Neural cell (in vitro differentiated cells): Measurements from ENCODE around the gene KCNT1. TPM values are rescaled to one million over a fixed set of nuclear protein-coding genes. Genes with fewer than 3 reads are reported as not detected.

Source experiments
- H2AFZ ChIP-seq: fragments of 200-600, 300-800 bp; sonication (generic), shearing (Covaris generic); 2 replicates; pipeline ENCODE4 v1.6.0; 2014; ENCODE audit warnings: low read depth, mild to moderate bottlenecking, antibody characterized with exemption, low read length, moderate library complexity
- H3F3A ChIP-seq: fragments of 200-600 bp; shearing (Covaris generic); 2 replicates; pipeline ENCODE4 v1.6.1; 2016; ENCODE audit warnings: mild to moderate bottlenecking, moderate library complexity, mixed read lengths, antibody characterized with exemption, low read length; ENCODE audit not compliant: insufficient read depth, poor library complexity, severe bottlenecking
- H3K27ac ChIP-seq: fragments of 200-600, 300-800 bp; sonication (generic), shearing (Covaris generic); 2 replicates; pipeline ENCODE4 v1.5.1; 2014; ENCODE audit warnings: mild to moderate bottlenecking, low read length, moderate library complexity
- H3K27me3 ChIP-seq: fragments of 300-800, 200-600 bp; sonication (generic), shearing (Covaris generic); 2 replicates; pipeline ENCODE4 v1.6.0; 2014; ENCODE audit warnings: mild to moderate bottlenecking, low read depth, low read length, moderate library complexity; ENCODE audit not compliant: insufficient read depth
- H3K36me3 ChIP-seq: fragments of 300-800, 200-600 bp; sonication (generic), shearing (Covaris generic); 2 replicates; pipeline ENCODE4 v1.5.1; 2014; ENCODE audit warnings: mild to moderate bottlenecking, antibody characterized with exemption, low read length, moderate library complexity; ENCODE audit not compliant: insufficient read depth
- H3K4me2 ChIP-seq: fragments of 300-800, 200-600 bp; sonication (generic), shearing (Covaris generic); 2 replicates; pipeline ENCODE4 v1.6.0; 2014; ENCODE audit warnings: mild to moderate bottlenecking, low read length
- H3K4me3 ChIP-seq: fragments of 300-800, 200-600 bp; sonication (generic), shearing (Covaris generic); 2 replicates; pipeline ENCODE4 v1.5.1; 2014; ENCODE audit warnings: mild to moderate bottlenecking, low read length, moderate library complexity
- H3K79me2 ChIP-seq: fragments of 200-600 bp; shearing (Covaris generic); replicated peaks from 2 replicates; pipeline ENCODE4 v1.6.0; 2014; ENCODE audit warnings: mild to moderate bottlenecking, low read length, moderate library complexity; ENCODE audit not compliant: insufficient read depth
- H3K9ac ChIP-seq: fragments of 300-800, 200-600 bp; sonication (generic), shearing (Covaris generic); 2 replicates; pipeline ENCODE4 v1.6.1; 2016; ENCODE audit warnings: mild to moderate bottlenecking, low read length, mixed read lengths
- H3K9me2 ChIP-seq: fragments of 200-600 bp; shearing (Covaris generic); 2 replicates; pipeline ENCODE4 v1.6.1; 2016; ENCODE audit warnings: mild to moderate bottlenecking, low read length, mixed read lengths; ENCODE audit not compliant: insufficient read depth
- H3K9me3 ChIP-seq: fragments of 200-600, 300-800 bp; sonication (generic), shearing (Covaris generic); 2 replicates; pipeline ENCODE4 v1.6.1; 2016; ENCODE audit warnings: mild to moderate bottlenecking, mixed run types, low read length, moderate library complexity, mixed read lengths
- H4K20me1 ChIP-seq: fragments of 200-600 bp; shearing (Covaris generic); 2 replicates; pipeline ENCODE4 v1.6.1; 2016; ENCODE audit warnings: mild to moderate bottlenecking, mixed run types; ENCODE audit not compliant: insufficient read depth
- EP300 ChIP-seq: fragments of 450-650 bp; conservative IDR thresholded peaks from 2 replicates; pipeline ENCODE4 v1.6.1; 2014; ENCODE audit warnings: antibody characterized with exemption, mild to moderate bottlenecking, moderate library complexity; ENCODE audit not compliant: poor library complexity, severe bottlenecking
- EZH2 ChIP-seq: fragments of 200-600, 300-800 bp; shearing (Covaris generic), sonication (generic); IDR thresholded peaks from 2 replicates; pipeline ENCODE4 v1.6.1; 2014; ENCODE audit warnings: antibody characterized with exemption, low read length, borderline replicate concordance, mild to moderate bottlenecking; ENCODE audit not compliant: insufficient read depth, poor library complexity, severe bottlenecking
- RAD21 ChIP-seq: fragments of 450-650 bp; conservative IDR thresholded peaks from 2 replicates; pipeline ENCODE4 v1.6.1; 2014; ENCODE audit warnings: antibody characterized with exemption, mild to moderate bottlenecking, moderate library complexity
- SMC3 ChIP-seq: fragments of 450-650 bp; conservative IDR thresholded peaks from 2 replicates; pipeline ENCODE4 v1.6.1; 2014; ENCODE audit warnings: antibody characterized with exemption, mild to moderate bottlenecking, moderate library complexity; ENCODE audit not compliant: poor library complexity
- TAF1 ChIP-seq: IDR thresholded peaks from 2 replicates; pipeline ENCODE4 v1.6.1; 2012; ENCODE audit warnings: low read depth
- polyA plus RNA-seq: library from polyadenylated mRNA; depleted of rRNA; stranded (reverse); fragments of >200 nt; gene quantifications from 2 replicates; pipeline ENCODE4 v1.2.3, GENCODE V29; 2014
- TF ChIP-seq, protein P1 (sequence below): fragments of 450-650 bp; IDR thresholded peaks from 2 replicates; pipeline ENCODE4 v1.5.1; 2014; ENCODE audit warnings: antibody characterized with exemption, mild to moderate bottlenecking, moderate library complexity; ENCODE audit not compliant: poor library complexity, severe bottlenecking
- TF ChIP-seq, protein P2 (sequence below): IDR thresholded peaks from 2 replicates; pipeline ENCODE4 v1.6.1; 2012; ENCODE audit warnings: borderline replicate concordance

Gene KCNT1
- polyA plus RNA-seq, 1 donor from 2014 or later, result 0.67 TPM

DNA sequence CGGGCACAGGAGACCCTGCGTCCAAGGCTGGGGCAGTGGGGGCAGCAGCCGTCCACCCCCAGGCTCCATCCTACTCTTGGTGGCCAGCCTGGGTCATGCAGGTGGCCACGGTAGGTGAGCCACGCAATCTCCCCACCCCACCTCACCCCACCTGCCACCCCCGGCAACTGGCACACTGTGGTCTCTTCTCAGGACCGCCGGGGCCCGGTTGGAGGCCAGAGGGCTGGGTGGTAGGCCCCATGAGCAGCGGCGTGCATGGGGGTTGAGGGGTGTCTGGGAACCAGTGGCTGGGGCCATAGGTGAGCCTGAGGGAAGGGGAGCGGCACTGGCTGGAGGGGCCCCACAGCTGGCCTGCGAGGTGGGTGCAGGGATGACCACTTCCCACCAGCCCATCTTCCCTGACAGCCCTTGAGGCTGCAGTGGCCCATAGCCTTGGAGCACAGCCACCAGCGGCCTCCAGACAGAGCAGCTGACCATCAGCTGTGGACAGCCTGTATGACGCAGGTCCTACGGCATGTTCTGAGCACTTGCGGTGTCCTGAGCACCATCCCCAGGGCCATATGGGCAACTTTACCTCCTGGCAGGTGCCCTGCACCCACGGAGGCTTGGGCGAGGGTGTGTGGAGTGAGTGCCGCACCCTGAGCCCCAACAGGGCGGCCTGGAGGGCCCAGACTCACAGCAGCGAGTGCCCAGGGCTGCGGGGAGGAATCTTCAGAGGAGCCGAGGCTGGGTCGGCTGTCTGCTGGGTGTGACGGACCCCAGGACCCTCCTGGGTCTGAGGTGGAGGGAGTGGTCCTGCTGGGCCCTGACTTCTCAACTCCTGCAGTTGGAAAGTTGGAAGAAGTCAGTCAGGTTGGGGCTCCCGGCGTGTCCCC lies 47.4 kb downstream of the KCNT1 start:
- H3K4me3 ChIP-seq, result no peak overlapping the region
- H3K4me2 ChIP-seq, result no peak overlapping the region
- TF ChIP-seq, protein P1, sequence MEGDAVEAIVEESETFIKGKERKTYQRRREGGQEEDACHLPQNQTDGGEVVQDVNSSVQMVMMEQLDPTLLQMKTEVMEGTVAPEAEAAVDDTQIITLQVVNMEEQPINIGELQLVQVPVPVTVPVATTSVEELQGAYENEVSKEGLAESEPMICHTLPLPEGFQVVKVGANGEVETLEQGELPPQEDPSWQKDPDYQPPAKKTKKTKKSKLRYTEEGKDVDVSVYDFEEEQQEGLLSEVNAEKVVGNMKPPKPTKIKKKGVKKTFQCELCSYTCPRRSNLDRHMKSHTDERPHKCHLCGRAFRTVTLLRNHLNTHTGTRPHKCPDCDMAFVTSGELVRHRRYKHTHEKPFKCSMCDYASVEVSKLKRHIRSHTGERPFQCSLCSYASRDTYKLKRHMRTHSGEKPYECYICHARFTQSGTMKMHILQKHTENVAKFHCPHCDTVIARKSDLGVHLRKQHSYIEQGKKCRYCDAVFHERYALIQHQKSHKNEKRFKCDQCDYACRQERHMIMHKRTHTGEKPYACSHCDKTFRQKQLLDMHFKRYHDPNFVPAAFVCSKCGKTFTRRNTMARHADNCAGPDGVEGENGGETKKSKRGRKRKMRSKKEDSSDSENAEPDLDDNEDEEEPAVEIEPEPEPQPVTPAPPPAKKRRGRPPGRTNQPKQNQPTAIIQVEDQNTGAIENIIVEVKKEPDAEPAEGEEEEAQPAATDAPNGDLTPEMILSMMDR, result no peak
- TF ChIP-seq EZH2 (no peak), EP300 (no peak), TAF1 (no peak), SMC3 (no peak), RAD21 (no peak)
- TF ChIP-seq, protein P2, sequence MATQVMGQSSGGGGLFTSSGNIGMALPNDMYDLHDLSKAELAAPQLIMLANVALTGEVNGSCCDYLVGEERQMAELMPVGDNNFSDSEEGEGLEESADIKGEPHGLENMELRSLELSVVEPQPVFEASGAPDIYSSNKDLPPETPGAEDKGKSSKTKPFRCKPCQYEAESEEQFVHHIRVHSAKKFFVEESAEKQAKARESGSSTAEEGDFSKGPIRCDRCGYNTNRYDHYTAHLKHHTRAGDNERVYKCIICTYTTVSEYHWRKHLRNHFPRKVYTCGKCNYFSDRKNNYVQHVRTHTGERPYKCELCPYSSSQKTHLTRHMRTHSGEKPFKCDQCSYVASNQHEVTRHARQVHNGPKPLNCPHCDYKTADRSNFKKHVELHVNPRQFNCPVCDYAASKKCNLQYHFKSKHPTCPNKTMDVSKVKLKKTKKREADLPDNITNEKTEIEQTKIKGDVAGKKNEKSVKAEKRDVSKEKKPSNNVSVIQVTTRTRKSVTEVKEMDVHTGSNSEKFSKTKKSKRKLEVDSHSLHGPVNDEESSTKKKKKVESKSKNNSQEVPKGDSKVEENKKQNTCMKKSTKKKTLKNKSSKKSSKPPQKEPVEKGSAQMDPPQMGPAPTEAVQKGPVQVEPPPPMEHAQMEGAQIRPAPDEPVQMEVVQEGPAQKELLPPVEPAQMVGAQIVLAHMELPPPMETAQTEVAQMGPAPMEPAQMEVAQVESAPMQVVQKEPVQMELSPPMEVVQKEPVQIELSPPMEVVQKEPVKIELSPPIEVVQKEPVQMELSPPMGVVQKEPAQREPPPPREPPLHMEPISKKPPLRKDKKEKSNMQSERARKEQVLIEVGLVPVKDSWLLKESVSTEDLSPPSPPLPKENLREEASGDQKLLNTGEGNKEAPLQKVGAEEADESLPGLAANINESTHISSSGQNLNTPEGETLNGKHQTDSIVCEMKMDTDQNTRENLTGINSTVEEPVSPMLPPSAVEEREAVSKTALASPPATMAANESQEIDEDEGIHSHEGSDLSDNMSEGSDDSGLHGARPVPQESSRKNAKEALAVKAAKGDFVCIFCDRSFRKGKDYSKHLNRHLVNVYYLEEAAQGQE, result no peak
- no peak overlapping the region for H3K27ac ChIP-seq
- no peaks in the 10 kb centered on the region for H3K9me3 ChIP-seq
- H4K20me1 ChIP-seq, result no peaks in the 10 kb centered on the region
- no peaks in the 10 kb centered on the region for H3K36me3 ChIP-seq
- no peaks in the 10 kb centered on the region for H3K9me2 ChIP-seq
- H3K79me2 ChIP-seq, result no peaks in the 10 kb centered on the region
- H2AFZ ChIP-seq, result no peak overlapping the region
- H3K27me3 ChIP-seq, result no peaks in the 10 kb centered on the region
- H3K9ac ChIP-seq, result no peak overlapping the region
- H3F3A ChIP-seq, result no peaks in the 10 kb centered on the region

DNA sequence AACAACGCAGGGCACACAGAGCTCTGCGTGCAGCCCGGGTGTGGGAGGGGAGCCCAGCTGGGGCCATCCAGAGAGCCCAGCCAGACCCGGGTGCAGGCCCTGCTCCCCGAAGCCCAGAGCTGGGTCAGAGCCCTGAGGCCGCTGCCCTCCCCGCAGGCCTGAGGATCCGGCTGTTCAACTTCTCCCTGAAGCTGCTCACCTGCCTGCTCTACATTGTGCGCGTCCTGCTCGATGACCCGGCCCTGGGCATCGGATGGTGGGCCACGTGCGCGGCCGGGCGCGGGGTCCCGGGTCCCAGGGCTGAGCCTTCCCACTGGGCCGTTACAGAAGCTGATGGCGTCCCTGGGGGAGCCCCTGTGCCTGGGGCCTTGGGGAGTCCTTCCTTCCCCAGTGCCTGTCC lies 48.8 kb downstream of the KCNT1 start:
- Histone ChIP-seq H3F3A (no peaks in the 10 kb centered on the region), H3K27ac (no peak overlapping the region), H3K9me3 (no peaks in the 10 kb centered on the region), H3K9ac (no peak overlapping the region), H3K9me2 (no peaks in the 10 kb centered on the region), H3K79me2 (no peaks in the 10 kb centered on the region), H3K4me3 (no peak overlapping the region), H4K20me1 (no peaks in the 10 kb centered on the region), H3K4me2 (no peak overlapping the region), H3K27me3 (no peaks in the 10 kb centered on the region), H3K36me3 (no peaks in the 10 kb centered on the region), H2AFZ (no peak overlapping the region)
- TF ChIP-seq EP300, result no peak
- TF ChIP-seq, protein P2, result no peak
